Panc1 (cell line): Measurements from ENCODE around the gene ZSCAN31.
"Not testable (repeated sequence)": the region's sequence is repeated elsewhere in the genome, so short reads cannot be mapped to it uniquely, and the experiment has no call there.

Source experiments
- TF ChIP-seq, protein P1 (sequence below): fragments of 450-650 bp; IDR thresholded peaks from 2 replicates; pipeline ENCODE4 v1.5.1; 2017; ENCODE audit warnings: mild to moderate bottlenecking
- TF ChIP-seq, protein P2 (sequence below), 2 experiments: IDR thresholded peaks; 2 replicates each; pipeline ENCODE4 v1.6.1; 2011 to 2012; ENCODE audit warnings: low read depth in 2 of 2, control low read depth in 1 of 2, low read length in 1 of 2, mild to moderate bottlenecking in 1 of 2, moderate library complexity in 1 of 2; ENCODE audit not compliant: insufficient read depth in 1 of 2

DNA sequence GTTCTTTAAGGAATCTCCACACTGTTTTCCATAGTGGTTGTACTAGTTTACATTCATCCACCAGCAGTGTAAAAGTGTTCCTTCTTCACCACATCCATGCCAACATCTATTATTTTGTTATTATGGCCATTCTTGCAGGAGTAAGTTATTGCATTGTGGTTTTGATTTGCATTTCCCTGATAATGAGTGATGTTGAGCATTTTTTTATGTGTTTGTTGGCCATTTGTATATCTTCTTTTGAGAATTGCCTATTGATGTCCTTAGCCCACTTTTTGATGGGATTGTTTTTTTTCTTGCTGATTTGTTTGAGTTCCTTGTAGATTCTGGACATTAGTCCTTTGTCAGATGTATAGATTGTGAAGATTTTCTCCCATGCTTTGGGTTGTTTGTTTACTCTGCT is 29.6 kb downstream of the ZSCAN31 start:
- TF ChIP-seq, protein P1, sequence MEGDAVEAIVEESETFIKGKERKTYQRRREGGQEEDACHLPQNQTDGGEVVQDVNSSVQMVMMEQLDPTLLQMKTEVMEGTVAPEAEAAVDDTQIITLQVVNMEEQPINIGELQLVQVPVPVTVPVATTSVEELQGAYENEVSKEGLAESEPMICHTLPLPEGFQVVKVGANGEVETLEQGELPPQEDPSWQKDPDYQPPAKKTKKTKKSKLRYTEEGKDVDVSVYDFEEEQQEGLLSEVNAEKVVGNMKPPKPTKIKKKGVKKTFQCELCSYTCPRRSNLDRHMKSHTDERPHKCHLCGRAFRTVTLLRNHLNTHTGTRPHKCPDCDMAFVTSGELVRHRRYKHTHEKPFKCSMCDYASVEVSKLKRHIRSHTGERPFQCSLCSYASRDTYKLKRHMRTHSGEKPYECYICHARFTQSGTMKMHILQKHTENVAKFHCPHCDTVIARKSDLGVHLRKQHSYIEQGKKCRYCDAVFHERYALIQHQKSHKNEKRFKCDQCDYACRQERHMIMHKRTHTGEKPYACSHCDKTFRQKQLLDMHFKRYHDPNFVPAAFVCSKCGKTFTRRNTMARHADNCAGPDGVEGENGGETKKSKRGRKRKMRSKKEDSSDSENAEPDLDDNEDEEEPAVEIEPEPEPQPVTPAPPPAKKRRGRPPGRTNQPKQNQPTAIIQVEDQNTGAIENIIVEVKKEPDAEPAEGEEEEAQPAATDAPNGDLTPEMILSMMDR, result not testable (repeated sequence)
- TF ChIP-seq, protein P2, sequence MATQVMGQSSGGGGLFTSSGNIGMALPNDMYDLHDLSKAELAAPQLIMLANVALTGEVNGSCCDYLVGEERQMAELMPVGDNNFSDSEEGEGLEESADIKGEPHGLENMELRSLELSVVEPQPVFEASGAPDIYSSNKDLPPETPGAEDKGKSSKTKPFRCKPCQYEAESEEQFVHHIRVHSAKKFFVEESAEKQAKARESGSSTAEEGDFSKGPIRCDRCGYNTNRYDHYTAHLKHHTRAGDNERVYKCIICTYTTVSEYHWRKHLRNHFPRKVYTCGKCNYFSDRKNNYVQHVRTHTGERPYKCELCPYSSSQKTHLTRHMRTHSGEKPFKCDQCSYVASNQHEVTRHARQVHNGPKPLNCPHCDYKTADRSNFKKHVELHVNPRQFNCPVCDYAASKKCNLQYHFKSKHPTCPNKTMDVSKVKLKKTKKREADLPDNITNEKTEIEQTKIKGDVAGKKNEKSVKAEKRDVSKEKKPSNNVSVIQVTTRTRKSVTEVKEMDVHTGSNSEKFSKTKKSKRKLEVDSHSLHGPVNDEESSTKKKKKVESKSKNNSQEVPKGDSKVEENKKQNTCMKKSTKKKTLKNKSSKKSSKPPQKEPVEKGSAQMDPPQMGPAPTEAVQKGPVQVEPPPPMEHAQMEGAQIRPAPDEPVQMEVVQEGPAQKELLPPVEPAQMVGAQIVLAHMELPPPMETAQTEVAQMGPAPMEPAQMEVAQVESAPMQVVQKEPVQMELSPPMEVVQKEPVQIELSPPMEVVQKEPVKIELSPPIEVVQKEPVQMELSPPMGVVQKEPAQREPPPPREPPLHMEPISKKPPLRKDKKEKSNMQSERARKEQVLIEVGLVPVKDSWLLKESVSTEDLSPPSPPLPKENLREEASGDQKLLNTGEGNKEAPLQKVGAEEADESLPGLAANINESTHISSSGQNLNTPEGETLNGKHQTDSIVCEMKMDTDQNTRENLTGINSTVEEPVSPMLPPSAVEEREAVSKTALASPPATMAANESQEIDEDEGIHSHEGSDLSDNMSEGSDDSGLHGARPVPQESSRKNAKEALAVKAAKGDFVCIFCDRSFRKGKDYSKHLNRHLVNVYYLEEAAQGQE (IDR thresholded peaks at IDR 0.05; ENCODE audit: insufficient read depth in 1 of 2, low read depth in 2 of 2, low read length in 1 of 2), result not testable (repeated sequence)
